ENCODE data around the gene FGF22. TPM values are rescaled to one million over a fixed set of nuclear protein-coding genes. Genes with fewer than 3 reads are reported as not detected.

The FGF22 gene
- total RNA-seq, result under 1 TPM; 0.31 to 0.58 (median 0.41) TPM
- 0.09 TPM for total RNA-seq (2013)

DNA sequence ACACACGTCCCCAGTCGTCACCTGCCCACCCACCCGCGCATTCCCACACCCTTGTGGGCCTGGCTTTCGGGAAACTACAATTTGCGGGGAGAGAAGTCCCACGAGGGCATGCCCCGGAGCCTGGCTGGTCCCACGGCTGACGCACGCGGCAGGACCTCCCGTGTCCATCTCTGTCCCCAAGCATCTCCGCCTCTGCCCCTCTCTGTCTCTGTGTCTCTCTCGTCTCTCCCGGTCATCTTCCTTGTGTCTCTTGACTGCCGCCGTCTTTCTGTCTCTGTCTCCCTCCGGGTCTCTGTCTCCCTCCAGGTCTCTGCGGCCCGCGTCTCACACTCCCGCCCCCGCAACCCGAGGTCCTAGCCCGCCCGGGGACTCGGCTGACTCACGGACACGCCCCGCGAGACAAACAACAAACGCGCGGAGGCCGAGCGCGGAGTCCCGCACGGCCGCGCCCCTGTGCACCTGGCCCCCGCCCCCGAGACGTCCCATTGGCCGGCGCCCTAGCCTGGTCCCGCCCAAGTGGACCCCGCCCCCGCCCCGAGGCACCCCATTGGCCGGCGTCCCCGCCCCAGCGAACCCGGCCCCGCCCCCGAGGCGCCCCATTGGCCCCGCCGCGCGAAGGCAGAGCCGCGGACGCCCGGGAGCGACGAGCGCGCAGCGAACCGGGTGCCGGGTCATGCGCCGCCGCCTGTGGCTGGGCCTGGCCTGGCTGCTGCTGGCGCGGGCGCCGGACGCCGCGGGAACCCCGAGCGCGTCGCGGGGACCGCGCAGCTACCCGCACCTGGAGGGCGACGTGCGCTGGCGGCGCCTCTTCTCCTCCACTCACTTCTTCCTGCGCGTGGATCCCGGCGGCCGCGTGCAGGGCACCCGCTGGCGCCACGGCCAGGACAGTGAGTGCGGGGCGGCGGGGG, at the start of gene FGF22:
FGF22 (plus strand) TSS at position 627 of the 908 bp plus-strand sequence; CDS start at position 674, 47 bp downstream.
- TF ChIP-seq, protein P1, sequence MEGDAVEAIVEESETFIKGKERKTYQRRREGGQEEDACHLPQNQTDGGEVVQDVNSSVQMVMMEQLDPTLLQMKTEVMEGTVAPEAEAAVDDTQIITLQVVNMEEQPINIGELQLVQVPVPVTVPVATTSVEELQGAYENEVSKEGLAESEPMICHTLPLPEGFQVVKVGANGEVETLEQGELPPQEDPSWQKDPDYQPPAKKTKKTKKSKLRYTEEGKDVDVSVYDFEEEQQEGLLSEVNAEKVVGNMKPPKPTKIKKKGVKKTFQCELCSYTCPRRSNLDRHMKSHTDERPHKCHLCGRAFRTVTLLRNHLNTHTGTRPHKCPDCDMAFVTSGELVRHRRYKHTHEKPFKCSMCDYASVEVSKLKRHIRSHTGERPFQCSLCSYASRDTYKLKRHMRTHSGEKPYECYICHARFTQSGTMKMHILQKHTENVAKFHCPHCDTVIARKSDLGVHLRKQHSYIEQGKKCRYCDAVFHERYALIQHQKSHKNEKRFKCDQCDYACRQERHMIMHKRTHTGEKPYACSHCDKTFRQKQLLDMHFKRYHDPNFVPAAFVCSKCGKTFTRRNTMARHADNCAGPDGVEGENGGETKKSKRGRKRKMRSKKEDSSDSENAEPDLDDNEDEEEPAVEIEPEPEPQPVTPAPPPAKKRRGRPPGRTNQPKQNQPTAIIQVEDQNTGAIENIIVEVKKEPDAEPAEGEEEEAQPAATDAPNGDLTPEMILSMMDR (IDR thresholded peaks at IDR 0.05), result no peak
- peaks cover 7 to 16% of the 10 kb centered on the region in 2 donors for H3K4me1 Mint-ChIP-seq
- peak within 1 kb of the TSS; percentile 89 to 95 for H3K27ac Mint-ChIP-seq
- H3K4me1 ChIP-seq (ENCODE audit: control insufficient read depth, insufficient read depth, low read length), result peaks cover 17% of the 10 kb centered on the region
- ATAC-seq, result peak; percentile 93 to 97 (median 94)
- H3K4me3 ChIP-seq (ENCODE audit: low read length), result peak within 1 kb of the TSS; percentile 42
- H3K27ac ChIP-seq (ENCODE audit: low read length), result no peak within 1 kb of the TSS
- H3K36me3 Mint-ChIP-seq, result no peaks in the 10 kb centered on the region
- H3K36me3 ChIP-seq (ENCODE audit: control insufficient read depth, insufficient read depth, low read length), result no peaks in the 10 kb centered on the region
- H3K9me3 ChIP-seq (ENCODE audit: control insufficient read depth, insufficient read depth, low read length), result no peaks in the 10 kb centered on the region
- peak within 1 kb of the TSS; percentile 96 for H3K4me3 Mint-ChIP-seq
- H3K9me3 Mint-ChIP-seq, result no peaks in the 10 kb centered on the region
- WGBS (ENCODE audit: insufficient coverage), result 6% methylated on average over 109 of the region's 109 CpGs
- no peaks in the 10 kb centered on the region for H3K27me3 ChIP-seq (ENCODE audit: control insufficient read depth, insufficient read depth, low read length)
- peak; percentile 90 to 96 for DNase-seq
- no peaks in the 10 kb centered on the region for H3K27me3 Mint-ChIP-seq (ENCODE audit: low read depth in 2 of 2)
- intact Hi-C loops (cut with micrococcal nuclease), result no loop called here

GRCh38 chr19:590396-590745, 49.3 kb upstream of the FGF22 start:
- H3K4me1 Mint-ChIP-seq, result peaks cover 0 to 6% of the 10 kb centered on the region in 2 donors
- TF ChIP-seq, protein P1 (IDR thresholded peaks at IDR 0.05), result no peak
- no peak overlapping the region for H3K27ac Mint-ChIP-seq
- Histone ChIP-seq H3K9me3 (ENCODE audit: control insufficient read depth, insufficient read depth, low read length) (no peaks in the 10 kb centered on the region), H3K27me3 (ENCODE audit: control insufficient read depth, insufficient read depth, low read length) (peaks cover 24% of the 10 kb centered on the region), H3K36me3 (ENCODE audit: control insufficient read depth, insufficient read depth, low read length) (no peaks in the 10 kb centered on the region), H3K4me1 (ENCODE audit: control insufficient read depth, insufficient read depth, low read length) (peaks cover 24% of the 10 kb centered on the region), H3K4me3 (ENCODE audit: low read length) (no peak overlapping the region), H3K27ac (ENCODE audit: low read length) (no peak overlapping the region)
- ATAC-seq (peak; percentile 45 to 61 (median 57)), DNase-seq (peak in 1 of 2 donors; percentile 66)
- 1% methylated on average over 50 of the region's 50 CpGs for WGBS (ENCODE audit: insufficient coverage)
- intact Hi-C loops (cut with micrococcal nuclease), result no loop called here
- peaks cover 0 to 4% of the 10 kb centered on the region in 2 donors for H3K27me3 Mint-ChIP-seq (ENCODE audit: low read depth in 2 of 2)
- H3K36me3 Mint-ChIP-seq, result no peaks in the 10 kb centered on the region
- peak overlapping the region; percentile 42 for H3K4me3 Mint-ChIP-seq
- no peaks in the 10 kb centered on the region for H3K9me3 Mint-ChIP-seq

GRCh38 chr19:590750-591098, 49.0 kb upstream of the FGF22 start:
- intact Hi-C loops (cut with micrococcal nuclease), result no loop called here
- 11% methylated on average over 39 of the region's 41 CpGs for WGBS (ENCODE audit: insufficient coverage)
- Histone ChIP-seq H3K9me3 (ENCODE audit: control insufficient read depth, insufficient read depth, low read length) (no peaks in the 10 kb centered on the region), H3K36me3 (ENCODE audit: control insufficient read depth, insufficient read depth, low read length) (no peaks in the 10 kb centered on the region), H3K27me3 (ENCODE audit: control insufficient read depth, insufficient read depth, low read length) (peaks cover 24% of the 10 kb centered on the region), H3K4me3 (ENCODE audit: low read length) (no peak overlapping the region), H3K27ac (ENCODE audit: low read length) (no peak overlapping the region), H3K4me1 (ENCODE audit: control insufficient read depth, insufficient read depth, low read length) (peaks cover 24% of the 10 kb centered on the region)
- Mint-ChIP-seq H3K27ac (no peak overlapping the region), H3K9me3 (no peaks in the 10 kb centered on the region), H3K4me3 (no peak overlapping the region), H3K36me3 (no peaks in the 10 kb centered on the region), H3K27me3 (ENCODE audit: low read depth in 2 of 2) (peaks cover 0 to 4% of the 10 kb centered on the region in 2 donors), H3K4me1 (peaks cover 0 to 6% of the 10 kb centered on the region in 2 donors)
- ATAC-seq (no peak), DNase-seq (no peak)
- TF ChIP-seq, protein P1 (IDR thresholded peaks at IDR 0.05), result no peak

Data from natural killer cell (primary cell).